SK-N-SH treated with all-trans-retinoic acid at 6 μM for 48 hours (cell line): ENCODE results near the gene BRPF1.

ENCODE experiments used
- GLIS3 ChIP-seq: fragments of 250-450 bp; sonication (Bioruptor Pico); IDR thresholded peaks from 2 replicates; pipeline ENCODE4 v1.5.0; 2020; ENCODE audit warnings: mild to moderate bottlenecking, moderate library complexity
- ISL1 ChIP-seq: fragments of 250-450 bp; sonication (Bioruptor Pico); IDR thresholded peaks from 2 replicates; pipeline ENCODE4 v2.1.2; 2022; ENCODE audit warnings: mild to moderate bottlenecking, moderate library complexity
- OSR1 ChIP-seq: fragments of 250-450 bp; sonication (Bioruptor Pico); IDR thresholded peaks from 2 replicates; pipeline ENCODE4 v1.8.0; 2022; ENCODE audit warnings: moderate library complexity, mild to moderate bottlenecking, inconsistent platforms
- PATZ1 ChIP-seq: fragments of 250-450 bp; sonication (Bioruptor Pico); IDR thresholded peaks from 2 replicates; pipeline ENCODE4 v1.8.0; 2020; ENCODE audit warnings: mild to moderate bottlenecking, moderate library complexity, borderline replicate concordance
- POU6F1 ChIP-seq: fragments of 250-450 bp; sonication (Bioruptor Pico); IDR thresholded peaks from 2 replicates; pipeline ENCODE4 v1.8.0; 2021; ENCODE audit warnings: low read depth, mild to moderate bottlenecking, moderate library complexity, borderline replicate concordance
- ZFP3 ChIP-seq: fragments of 250-450 bp; sonication (Bioruptor Pico); IDR thresholded peaks from 2 replicates; pipeline ENCODE4 v1.5.0; 2020; ENCODE audit warnings: mild to moderate bottlenecking, moderate library complexity
- ZNF8 ChIP-seq: fragments of 450-650 bp; formaldehyde crosslinking; IDR thresholded peaks from 2 replicates; pipeline ENCODE4 v1.5.0; 2020; ENCODE audit warnings: mild to moderate bottlenecking, moderate library complexity

GRCh38 chr3:9727743-9728142 is 3.8 kb upstream of the BRPF1 start:
- TF ChIP-seq GLIS3 (CRISPR knock-in tag): no peak
- no peak for TF ChIP-seq ZNF8 (CRISPR knock-in tag)
- no peak for TF ChIP-seq ZFP3 (CRISPR knock-in tag)
- no peak for TF ChIP-seq POU6F1
- no peak for TF ChIP-seq ISL1 (CRISPR knock-in tag)
- TF ChIP-seq PATZ1 (CRISPR knock-in tag): no peak
- TF ChIP-seq OSR1: no peak
